ENCODE data around the gene CCL22. TPM values are rescaled to one million over a fixed set of nuclear protein-coding genes. Genes with fewer than 3 reads are reported as not detected.
A peak's percentile ranks its signal among the peaks of the same experiment; 100 is the strongest.
"Not testable (repeated sequence)": the region's sequence is repeated elsewhere in the genome, so short reads cannot be mapped to it uniquely, and the experiment has no call there.

CCL22 gene
- polyA plus RNA-seq, 1 donor = 0.30 TPM

DNA sequence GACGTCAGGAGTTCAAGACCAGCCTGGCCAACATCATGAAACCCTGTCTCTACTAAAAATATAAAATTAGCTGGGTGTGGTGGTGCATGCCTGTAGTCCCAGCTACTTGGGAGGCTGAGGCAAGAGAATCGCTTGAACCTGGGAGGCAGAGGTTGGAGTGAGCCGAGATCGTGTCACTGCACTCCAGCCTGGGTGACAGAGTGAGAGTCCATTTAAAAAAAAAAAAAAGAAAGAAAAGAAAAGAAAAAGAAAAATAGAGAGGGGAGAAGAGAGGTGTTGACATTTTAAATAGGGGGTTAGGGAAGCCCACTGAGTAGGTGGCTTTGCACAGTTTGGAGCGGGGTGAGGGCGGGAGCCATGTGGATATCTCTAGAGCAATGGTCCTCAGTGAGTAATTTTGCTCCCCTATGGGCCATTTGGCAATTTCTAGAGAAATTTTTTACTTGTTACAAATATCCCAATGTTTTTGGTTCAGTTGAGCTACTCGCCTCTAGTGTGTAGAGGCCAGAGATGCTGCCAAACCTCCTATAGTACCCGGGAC is 16.4 kb downstream of the CCL22 start:
- not testable (repeated sequence) for H3K27ac ChIP-seq (ENCODE audit: low read length); H3K4me3 ChIP-seq (ENCODE audit: low read length)
- WGBS (ENCODE audit: insufficient coverage, low lambda C conversion rate) = 100% methylated on average over 4 of the region's 8 CpGs

DNA sequence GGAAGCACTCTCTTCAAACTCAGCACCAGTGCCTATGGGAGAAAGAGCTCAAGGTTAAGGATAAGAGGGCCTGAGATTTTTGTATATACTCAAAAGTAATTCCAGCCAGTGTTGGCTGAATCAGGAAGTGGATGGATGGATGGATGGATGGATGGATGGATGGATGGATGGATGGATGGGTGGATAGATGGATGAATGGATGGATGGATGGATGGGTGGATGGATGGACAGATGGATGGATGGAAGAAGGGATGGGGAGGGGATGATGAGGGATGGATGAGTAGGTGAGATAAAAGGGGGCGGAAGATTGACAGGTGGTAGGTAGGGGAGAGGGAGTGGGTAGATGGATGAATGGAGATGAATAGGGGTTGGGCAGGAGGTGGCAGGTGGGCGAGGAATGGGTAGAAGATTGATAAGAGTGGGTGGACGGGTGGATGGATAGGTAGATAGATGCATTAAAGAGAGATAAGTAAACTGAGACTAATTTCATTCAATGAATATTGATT is 17.8 kb downstream of the CCL22 start:
- Histone ChIP-seq H3K4me1 (ENCODE audit: control insufficient read depth, insufficient read depth, low read length) (peaks cover 36% of the 10 kb centered on the region), H3K27me3 (ENCODE audit: control insufficient read depth, insufficient read depth, low read length) (no peaks in the 10 kb centered on the region), H3K4me3 (ENCODE audit: low read length) (no peak overlapping the region), H3K36me3 (ENCODE audit: control insufficient read depth, insufficient read depth, low read length) (peaks cover 13% of the 10 kb centered on the region), H3K9me3 (ENCODE audit: control insufficient read depth, low read depth, low read length) (no peaks in the 10 kb centered on the region), H3K27ac (ENCODE audit: low read length) (no peak overlapping the region)
- no peak for DNase-seq
- 100% methylated on average over 1 of the region's 3 CpGs for WGBS (ENCODE audit: insufficient coverage, low lambda C conversion rate)

More for the DNA sequence above, 16.4 kb downstream of the CCL22 start:
- peaks cover 36% of the 10 kb centered on the region for H3K4me1 ChIP-seq (ENCODE audit: control insufficient read depth, insufficient read depth, low read length)
- H3K27me3 ChIP-seq (ENCODE audit: control insufficient read depth, insufficient read depth, low read length); H3K36me3 ChIP-seq (ENCODE audit: control insufficient read depth, insufficient read depth, low read length); DNase-seq; H3K9me3 ChIP-seq (ENCODE audit: control insufficient read depth, low read depth, low read length): not testable (repeated sequence)

DNA sequence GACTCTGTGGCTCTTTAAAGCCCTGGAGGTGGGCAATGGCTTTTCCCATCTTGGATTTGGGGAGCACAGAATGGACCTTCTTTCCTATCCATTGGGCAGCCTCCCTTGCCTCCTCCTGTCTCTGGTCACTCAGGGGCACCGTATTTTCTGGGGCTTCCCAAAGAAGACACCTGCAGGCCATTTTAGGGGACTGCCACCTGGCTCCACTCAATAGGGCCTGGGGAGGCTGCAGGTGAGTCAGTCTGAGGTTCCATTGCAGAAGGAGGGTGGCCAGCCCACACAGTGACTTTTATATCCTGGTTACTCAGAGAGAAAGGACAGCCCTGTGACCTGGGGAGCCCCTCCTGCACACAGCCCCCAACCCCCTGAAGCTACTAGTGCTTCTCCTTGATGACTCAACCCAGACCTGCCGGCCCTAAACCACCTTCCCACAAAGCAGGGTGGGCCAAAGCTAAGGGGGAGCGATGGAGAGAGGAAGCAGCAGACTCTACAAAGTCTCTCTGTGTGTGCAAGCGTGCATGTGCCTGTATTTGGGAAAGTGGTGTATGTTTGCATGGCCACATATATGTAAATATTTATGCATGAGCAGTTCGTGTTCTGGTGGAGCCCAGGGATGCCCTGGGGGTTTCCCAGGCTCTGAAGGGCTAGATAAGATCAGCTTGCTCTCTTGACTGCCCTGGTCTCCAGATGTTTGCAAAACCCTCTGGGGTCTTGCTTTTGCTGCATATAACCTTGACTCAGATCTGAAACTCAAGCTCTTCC is 18.7 kb downstream of the CCL22 start:
- H3K36me3 ChIP-seq (ENCODE audit: control insufficient read depth, insufficient read depth, low read length) = peaks cover 16% of the 10 kb centered on the region
- H3K27ac ChIP-seq (ENCODE audit: low read length) = no peak overlapping the region
- H3K4me3 ChIP-seq (ENCODE audit: low read length) = no peak overlapping the region
- H3K27me3 ChIP-seq (ENCODE audit: control insufficient read depth, insufficient read depth, low read length) = no peaks in the 10 kb centered on the region
- peak in 1 of 2 donors; percentile 45 for DNase-seq
- WGBS (ENCODE audit: insufficient coverage, low lambda C conversion rate) = no CpG with 5 or more reads among the region's 5 CpGs
- H3K9me3 ChIP-seq (ENCODE audit: control insufficient read depth, low read depth, low read length) = no peaks in the 10 kb centered on the region
- H3K4me1 ChIP-seq (ENCODE audit: control insufficient read depth, insufficient read depth, low read length) = peaks cover 28% of the 10 kb centered on the region

DNA sequence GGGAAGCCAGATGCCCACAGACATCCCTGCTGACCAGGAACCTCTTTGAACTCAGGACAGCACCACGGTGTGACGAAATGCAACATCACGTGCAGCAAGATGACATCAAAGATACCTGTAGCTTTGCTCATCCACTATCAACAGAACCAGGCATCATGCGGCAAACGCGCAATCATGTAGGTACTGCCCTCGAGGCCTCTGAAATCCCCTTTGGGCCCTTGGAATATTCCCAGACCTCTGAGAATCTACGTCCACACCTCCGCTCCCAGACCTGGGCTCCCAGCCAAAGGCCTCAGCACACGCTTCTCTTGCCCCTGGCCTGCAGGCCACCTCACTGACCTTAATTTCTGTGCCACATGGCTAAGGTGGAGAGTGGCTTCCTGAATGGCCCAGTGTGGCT is 21.0 kb downstream of the CCL22 start:
- no CpG with 5 or more reads among the region's 10 CpGs for WGBS (ENCODE audit: insufficient coverage, low lambda C conversion rate)
- Histone ChIP-seq H3K36me3 (ENCODE audit: control insufficient read depth, insufficient read depth, low read length) (peaks cover 20% of the 10 kb centered on the region), H3K27me3 (ENCODE audit: control insufficient read depth, insufficient read depth, low read length) (no peaks in the 10 kb centered on the region), H3K4me1 (ENCODE audit: control insufficient read depth, insufficient read depth, low read length) (peaks cover 30% of the 10 kb centered on the region), H3K27ac (ENCODE audit: low read length) (no peak overlapping the region), H3K9me3 (ENCODE audit: control insufficient read depth, low read depth, low read length) (no peaks in the 10 kb centered on the region), H3K4me3 (ENCODE audit: low read length) (no peak overlapping the region)
- no peak for DNase-seq

DNA sequence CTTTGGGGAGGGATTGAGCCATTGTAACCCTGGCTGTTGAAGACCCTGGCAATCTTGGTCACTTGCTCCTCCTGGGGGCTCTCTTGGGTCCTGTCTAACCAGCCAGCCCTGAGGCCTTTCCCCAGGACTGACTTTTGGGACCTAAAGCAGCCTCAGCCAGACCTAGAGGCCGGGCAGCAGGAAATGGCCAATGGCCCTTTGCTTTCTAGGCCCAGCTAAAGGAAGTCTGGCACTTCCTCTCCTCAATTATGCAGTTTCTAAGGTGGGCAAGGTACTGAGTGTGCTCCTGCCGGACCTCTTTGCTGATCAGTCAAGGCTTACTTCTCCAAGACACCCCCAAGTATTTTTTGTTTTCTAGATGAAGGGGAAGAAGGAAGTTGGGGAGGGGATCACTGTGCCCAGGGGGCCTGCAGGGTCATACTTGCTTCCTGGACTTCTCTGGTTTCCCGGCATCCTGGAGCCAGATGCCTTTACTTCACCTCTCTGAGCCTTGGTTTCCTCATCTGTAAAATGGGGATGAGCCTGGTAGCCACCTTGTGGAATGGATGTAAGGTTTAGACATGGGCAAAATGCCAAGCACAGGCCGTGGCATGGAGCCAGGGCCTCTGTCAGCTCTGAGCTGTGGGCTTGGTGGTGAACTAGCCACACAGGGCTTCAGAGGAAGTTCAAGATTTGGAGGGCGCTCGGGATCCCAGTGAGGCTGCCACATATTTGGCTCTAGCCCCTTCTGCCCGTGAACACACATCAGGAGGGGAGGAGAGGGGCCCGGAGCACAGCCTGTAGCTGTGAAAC is 22.3 kb downstream of the CCL22 start:
- H3K36me3 ChIP-seq (ENCODE audit: control insufficient read depth, insufficient read depth, low read length) = peaks cover 20% of the 10 kb centered on the region
- WGBS (ENCODE audit: insufficient coverage, low lambda C conversion rate) = 100% methylated on average over 1 of the region's 8 CpGs

DNA sequence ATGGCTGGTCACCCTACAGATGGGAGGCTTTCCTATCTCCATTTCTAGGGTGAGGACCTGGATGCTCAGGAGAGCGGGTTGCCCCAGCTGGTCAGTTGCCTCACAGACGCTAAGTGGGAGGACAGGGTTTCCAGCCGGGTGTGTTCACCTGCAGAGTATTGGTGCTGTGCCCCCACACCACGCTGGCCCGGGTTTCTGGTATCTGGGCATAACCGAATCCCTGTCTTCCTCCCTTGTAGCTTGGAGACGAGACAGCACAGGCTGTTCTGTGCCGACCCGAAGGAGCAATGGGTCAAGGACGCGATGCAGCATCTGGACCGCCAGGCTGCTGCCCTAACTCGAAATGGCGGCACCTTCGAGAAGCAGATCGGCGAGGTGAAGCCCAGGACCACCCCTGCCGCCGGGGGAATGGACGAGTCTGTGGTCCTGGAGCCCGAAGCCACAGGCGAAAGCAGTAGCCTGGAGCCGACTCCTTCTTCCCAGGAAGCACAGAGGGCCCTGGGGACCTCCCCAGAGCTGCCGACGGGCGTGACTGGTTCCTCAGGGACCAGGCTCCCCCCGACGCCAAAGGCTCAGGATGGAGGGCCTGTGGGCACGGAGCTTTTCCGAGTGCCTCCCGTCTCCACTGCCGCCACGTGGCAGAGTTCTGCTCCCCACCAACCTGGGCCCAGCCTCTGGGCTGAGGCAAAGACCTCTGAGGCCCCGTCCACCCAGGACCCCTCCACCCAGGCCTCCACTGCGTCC is 23.4 kb downstream of the CCL22 start:
- no peak overlapping the region for H3K27ac ChIP-seq (ENCODE audit: low read length)
- WGBS (ENCODE audit: insufficient coverage, low lambda C conversion rate) = no CpG with 5 or more reads among the region's 35 CpGs
- no peak for DNase-seq
- peaks cover 20% of the 10 kb centered on the region for H3K36me3 ChIP-seq (ENCODE audit: control insufficient read depth, insufficient read depth, low read length)
- H3K4me1 ChIP-seq (ENCODE audit: control insufficient read depth, insufficient read depth, low read length) = peaks cover 46% of the 10 kb centered on the region
- no peaks in the 10 kb centered on the region for H3K9me3 ChIP-seq (ENCODE audit: control insufficient read depth, low read depth, low read length)
- H3K27me3 ChIP-seq (ENCODE audit: control insufficient read depth, insufficient read depth, low read length) = no peaks in the 10 kb centered on the region
- H3K4me3 ChIP-seq (ENCODE audit: low read length) = no peak overlapping the region

More for the DNA sequence above, 22.3 kb downstream of the CCL22 start:
- DNase-seq = no peak
- no peak overlapping the region for H3K27ac ChIP-seq (ENCODE audit: low read length)
- H3K27me3 ChIP-seq (ENCODE audit: control insufficient read depth, insufficient read depth, low read length) = no peaks in the 10 kb centered on the region
- peaks cover 43% of the 10 kb centered on the region for H3K4me1 ChIP-seq (ENCODE audit: control insufficient read depth, insufficient read depth, low read length)
- no peaks in the 10 kb centered on the region for H3K9me3 ChIP-seq (ENCODE audit: control insufficient read depth, low read depth, low read length)
- no peak overlapping the region for H3K4me3 ChIP-seq (ENCODE audit: low read length)

DNA sequence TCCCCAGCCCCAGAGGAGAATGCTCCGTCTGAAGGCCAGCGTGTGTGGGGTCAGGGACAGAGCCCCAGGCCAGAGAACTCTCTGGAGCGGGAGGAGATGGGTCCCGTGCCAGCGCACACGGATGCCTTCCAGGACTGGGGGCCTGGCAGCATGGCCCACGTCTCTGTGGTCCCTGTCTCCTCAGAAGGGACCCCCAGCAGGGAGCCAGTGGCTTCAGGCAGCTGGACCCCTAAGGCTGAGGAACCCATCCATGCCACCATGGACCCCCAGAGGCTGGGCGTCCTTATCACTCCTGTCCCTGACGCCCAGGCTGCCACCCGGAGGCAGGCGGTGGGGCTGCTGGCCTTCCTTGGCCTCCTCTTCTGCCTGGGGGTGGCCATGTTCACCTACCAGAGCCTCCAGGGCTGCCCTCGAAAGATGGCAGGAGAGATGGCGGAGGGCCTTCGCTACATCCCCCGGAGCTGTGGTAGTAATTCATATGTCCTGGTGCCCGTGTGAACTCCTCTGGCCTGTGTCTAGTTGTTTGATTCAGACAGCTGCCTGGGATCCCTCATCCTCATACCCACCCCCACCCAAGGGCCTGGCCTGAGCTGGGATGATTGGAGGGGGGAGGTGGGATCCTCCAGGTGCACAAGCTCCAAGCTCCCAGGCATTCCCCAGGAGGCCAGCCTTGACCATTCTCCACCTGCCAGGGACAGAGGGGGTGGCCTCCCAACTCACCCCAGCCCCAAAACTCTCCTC is 24.1 kb downstream of the CCL22 start:
- H3K4me3 ChIP-seq (ENCODE audit: low read length) = no peak overlapping the region
- no CpG with 5 or more reads among the region's 16 CpGs for WGBS (ENCODE audit: insufficient coverage, low lambda C conversion rate)
- peaks cover 39% of the 10 kb centered on the region for H3K4me1 ChIP-seq (ENCODE audit: control insufficient read depth, insufficient read depth, low read length)

DNA sequence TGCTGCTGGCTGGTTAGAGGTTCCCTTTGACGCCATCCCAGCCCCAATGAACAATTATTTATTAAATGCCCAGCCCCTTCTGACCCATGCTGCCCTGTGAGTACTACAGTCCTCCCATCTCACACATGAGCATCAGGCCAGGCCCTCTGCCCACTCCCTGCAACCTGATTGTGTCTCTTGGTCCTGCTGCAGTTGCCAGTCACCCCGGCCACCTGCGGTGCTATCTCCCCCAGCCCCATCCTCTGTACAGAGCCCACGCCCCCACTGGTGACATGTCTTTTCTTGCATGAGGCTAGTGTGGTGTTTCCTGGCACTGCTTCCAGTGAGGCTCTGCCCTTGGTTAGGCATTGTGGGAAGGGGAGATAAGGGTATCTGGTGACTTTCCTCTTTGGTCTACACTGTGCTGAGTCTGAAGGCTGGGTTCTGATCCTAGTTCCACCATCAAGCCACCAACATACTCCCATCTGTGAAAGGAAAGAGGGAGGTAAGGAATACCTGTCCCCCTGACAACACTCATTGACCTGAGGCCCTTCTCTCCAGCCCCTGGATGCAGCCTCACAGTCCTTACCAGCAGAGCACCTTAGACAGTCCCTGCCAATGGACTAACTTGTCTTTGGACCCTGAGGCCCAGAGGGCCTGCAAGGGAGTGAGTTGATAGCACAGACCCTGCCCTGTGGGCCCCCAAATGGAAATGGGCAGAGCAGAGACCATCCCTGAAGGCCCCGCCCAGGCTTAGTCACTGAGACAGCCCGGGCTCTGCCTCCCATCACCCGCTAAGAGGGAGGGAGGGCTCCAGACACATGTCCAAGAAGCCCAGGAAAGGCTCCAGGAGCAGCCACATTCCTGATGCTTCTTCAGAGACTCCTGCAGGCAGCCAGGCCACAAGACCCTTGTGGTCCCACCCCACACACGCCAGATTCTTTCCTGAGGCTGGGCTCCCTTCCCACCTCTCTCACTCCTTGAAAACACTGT is 25.0 kb downstream of the CCL22 start:
- peaks cover 46% of the 10 kb centered on the region for H3K4me1 ChIP-seq (ENCODE audit: control insufficient read depth, insufficient read depth, low read length)
- peak overlapping the region; percentile 95 for H3K27ac ChIP-seq (ENCODE audit: low read length)
- no CpG with 5 or more reads among the region's 8 CpGs for WGBS (ENCODE audit: insufficient coverage, low lambda C conversion rate)
- peak; percentile 92 to 97 for DNase-seq
- H3K4me3 ChIP-seq (ENCODE audit: low read length) = no peak overlapping the region
- peaks cover 20% of the 10 kb centered on the region for H3K36me3 ChIP-seq (ENCODE audit: control insufficient read depth, insufficient read depth, low read length)
- H3K27me3 ChIP-seq (ENCODE audit: control insufficient read depth, insufficient read depth, low read length) = no peaks in the 10 kb centered on the region
- H3K9me3 ChIP-seq (ENCODE audit: control insufficient read depth, low read depth, low read length) = no peaks in the 10 kb centered on the region

More for the DNA sequence above, 24.1 kb downstream of the CCL22 start:
- Histone ChIP-seq H3K27me3 (ENCODE audit: control insufficient read depth, insufficient read depth, low read length) (no peaks in the 10 kb centered on the region), H3K36me3 (ENCODE audit: control insufficient read depth, insufficient read depth, low read length) (peaks cover 20% of the 10 kb centered on the region), H3K27ac (ENCODE audit: low read length) (peak overlapping the region; percentile 95), H3K9me3 (ENCODE audit: control insufficient read depth, low read depth, low read length) (no peaks in the 10 kb centered on the region)
- DNase-seq = no peak

Measured in large intestine (tissue), 3 donors.